Middle frontal gyrus (tissue), 1 donor: ENCODE data around the gene KLRD1.
"Not testable (repeated sequence)": the region's sequence is repeated elsewhere in the genome, so short reads cannot be mapped to it uniquely, and the experiment has no call there.

Experiments
- DNase-seq: peaks from one replicate; pipeline ENCODE4 v3.0.0-alpha.2; 2015; ENCODE audit warnings: low spot score; ENCODE audit errors: extremely low spot score

Gene KLRD1

DNA sequence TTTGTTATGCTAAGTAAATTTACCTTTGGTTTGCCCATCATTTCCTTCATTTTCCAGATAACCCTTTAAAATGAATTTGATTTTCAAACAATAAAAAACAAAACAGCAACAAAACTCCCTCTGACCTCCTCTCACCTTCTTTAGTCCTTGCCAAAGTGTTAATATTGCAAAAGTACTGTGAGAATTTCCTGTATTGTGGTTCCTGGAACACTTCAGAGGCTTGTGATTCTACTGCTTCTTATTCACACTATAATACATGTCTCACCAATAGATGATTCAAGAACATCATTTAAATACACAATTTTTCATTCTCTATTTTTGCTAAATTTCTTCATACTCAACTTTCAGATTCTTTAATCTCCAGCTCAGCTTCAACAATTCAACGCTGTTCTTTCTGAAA lies at the start of gene KLRD1:
KLRD1 (plus strand) TSS at position 241 of the 400 bp plus-strand sequence. CDS start 208 bp downstream, outside the sequence.
- DNase-seq: no peak

DNA sequence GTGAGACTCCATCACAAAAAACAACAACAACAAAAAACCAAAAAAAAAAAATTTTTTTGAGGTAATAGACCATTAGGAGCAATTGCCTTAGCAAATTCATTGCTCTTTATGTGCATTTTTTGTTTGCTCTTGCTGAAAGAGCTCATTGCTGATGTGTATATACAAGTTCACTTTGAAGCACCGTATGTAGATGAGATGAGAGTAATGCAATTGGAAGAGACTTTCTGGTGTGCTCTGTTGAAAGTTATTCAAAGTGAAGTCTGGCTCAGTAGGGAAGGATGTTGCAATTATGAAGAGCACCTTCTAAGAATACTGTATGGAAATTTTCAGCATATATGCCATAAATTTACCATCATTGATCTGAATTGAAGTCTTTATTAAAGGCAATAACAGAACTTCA lies 46.7 kb upstream of the KLRD1 start:
- no peak for DNase-seq

DNA sequence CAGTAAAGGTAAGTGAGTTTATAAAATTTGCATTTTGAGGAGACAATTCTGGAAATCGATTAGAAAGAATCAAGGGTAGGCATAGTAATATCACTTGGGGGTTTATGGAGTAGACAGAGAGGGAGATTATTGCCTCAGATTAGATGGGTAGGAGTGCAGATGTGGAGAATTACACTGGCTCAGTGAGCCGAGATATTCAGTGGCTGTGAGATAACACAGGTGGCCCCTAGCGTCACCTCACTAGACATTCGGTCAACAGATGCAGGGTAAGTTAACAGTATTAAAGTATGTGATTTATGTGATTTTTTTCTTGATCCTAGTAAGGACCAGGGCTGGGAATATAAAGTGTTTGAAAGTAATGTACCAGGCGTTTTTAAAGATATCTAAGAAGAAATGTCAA lies 39.6 kb upstream of the KLRD1 start:
- DNase-seq: no peak

DNA sequence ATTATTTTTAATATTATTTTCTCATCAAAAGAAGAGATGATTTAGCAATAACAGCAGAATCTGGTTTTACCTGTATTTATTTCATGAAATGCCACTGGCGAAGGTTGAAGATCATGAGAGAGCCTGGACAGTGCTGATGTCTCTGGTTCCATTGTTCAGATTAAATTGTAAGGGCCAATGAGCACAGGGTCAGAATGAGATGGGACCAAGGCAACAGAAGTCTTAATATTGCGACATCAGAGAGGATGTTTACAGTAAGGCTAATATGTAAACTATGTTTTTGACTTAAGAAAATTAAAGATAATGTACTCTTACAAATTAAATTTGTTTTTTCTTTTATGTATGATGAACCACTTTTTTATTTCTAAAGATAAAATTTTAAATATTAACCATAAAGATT lies 35.2 kb upstream of the KLRD1 start:
- DNase-seq: no peak

DNA sequence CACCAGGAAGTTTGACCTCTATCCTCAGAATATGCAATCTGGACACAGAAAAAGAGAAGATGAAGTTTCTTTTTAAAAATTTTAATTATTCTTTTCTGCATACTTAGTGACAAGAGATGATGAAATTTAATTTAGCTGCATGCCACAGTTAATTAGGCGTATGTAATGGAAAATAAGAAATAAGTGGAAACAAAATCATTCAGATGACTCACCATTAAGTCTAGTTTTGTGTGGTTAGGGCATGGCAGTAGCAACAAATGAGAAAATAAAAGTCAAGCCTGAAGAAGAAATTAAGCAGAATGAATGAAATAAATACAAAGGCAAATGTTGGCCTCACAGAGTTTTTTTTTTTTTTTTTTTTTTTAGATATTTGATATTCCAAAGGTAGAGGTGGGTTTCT lies 30.9 kb upstream of the KLRD1 start:
- DNase-seq: no peak

- DNase-seq: no peak
Observed at GRCh38 chr12:10278104-10278503, 29.6 kb upstream of the KLRD1 start.

DNA sequence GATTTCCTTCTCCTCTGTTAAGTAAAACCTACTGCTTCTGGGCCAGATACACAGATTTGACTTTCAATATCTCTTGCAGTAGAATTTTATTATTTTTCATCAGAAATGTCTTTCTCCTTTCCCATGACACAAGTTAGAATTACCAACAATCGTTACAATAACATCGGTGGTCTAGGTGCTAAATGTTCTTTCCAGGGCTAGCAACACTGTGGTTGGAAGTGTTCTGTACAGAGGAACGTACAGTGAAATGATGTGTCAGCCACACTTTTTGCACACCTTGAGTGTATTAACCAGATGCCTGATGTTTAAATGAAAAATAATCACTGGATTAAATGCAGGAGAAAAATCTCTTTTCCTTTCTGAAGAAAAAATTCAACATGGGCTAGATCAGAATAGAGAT lies 27.7 kb upstream of the KLRD1 start:
- no peak for DNase-seq

- DNase-seq: no peak
Observed at GRCh38 chr12:10283027-10283426, 24.6 kb upstream of the KLRD1 start.

DNA sequence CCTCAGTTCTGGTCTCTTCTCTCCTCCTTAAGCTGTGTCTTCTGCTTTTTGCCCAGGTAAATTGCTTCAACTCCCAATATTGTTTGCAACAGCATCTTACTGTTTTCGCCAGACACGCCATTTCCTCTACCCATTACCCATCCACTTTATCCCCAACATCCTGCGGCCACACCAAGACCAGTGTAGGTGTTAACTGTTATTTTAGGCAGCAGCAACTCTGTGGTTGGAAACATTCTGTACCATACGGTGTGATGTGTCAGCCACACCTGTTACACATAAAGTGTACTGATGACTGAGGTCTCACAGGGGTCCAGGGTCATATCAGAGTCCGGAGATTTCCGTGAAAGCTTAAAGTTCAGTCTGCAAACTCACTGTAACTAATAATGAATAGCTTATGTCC lies 21.8 kb upstream of the KLRD1 start:
- no peak for DNase-seq

DNA sequence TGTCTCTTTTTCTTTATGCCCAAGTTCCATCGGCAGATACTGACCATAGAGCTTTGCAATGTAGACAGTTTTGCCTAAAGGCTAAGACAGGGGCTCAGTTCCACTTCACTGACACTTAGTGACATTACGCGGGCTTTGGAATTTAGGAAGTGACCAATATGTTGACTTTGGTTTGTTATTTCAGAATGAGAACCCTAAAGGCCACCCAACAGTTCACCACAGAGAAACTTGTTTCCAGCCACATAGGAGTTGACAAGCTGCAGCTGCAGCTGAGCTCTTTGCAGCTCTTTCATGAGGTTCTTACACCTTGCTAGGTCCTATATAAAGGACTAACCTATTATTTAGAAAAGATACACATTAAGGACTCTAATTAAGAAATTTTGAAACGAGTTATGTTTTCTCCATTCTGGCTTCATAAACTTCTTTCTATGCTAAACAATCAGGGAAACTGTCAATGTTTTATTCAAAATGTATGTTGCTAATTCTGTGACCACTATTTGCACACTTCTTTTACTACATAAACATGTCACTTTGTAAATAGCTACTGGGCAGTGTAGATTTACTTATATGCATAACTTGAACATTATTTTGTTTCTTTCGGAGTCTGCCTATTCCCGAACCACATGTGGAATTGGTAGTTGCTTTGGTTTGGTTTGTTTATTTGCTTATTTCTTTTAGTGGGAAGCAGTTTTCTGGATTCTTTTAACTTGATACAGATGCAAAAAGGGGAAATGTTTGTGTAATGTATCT lies 18.5 kb upstream of the KLRD1 start:
- DNase-seq: no peak

DNA sequence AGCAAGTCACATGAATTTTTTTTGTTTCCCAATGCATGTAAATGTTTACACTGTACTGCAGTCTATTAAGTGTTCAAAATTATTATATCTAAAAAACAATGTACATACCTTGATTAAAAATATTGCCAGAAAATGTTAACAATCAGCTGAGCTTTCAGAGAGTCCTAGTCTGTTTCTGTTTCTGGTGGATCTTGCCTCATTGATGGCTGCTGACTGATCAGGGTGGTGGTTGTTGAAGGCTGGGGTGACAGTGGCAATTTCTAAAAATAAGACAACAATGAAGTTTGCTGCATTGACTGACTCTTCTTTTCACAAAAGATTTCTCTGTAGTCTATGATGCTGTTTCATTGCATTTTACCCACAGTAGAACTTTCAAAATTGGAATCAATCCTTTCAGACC lies 16.6 kb upstream of the KLRD1 start:
- no peak for DNase-seq

DNA sequence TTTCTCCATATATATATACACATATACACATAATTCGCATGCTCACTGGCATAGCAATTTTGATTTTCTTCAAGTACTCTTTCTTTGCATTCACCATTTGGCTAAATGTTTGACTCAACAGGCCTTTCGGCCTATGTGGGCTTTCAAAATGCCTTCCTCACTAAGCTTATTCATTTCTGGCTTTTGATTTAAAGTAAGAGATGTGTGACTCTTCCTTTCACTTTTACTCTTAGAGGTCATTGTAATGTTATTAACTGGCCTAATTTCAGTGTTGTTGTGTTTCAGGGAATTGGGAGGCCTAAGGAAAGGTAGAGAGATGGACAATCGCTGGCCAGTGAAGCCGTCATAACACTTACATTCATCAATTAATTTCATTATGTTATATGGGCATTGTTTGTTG lies 14.5 kb upstream of the KLRD1 start:
- no peak for DNase-seq

DNA sequence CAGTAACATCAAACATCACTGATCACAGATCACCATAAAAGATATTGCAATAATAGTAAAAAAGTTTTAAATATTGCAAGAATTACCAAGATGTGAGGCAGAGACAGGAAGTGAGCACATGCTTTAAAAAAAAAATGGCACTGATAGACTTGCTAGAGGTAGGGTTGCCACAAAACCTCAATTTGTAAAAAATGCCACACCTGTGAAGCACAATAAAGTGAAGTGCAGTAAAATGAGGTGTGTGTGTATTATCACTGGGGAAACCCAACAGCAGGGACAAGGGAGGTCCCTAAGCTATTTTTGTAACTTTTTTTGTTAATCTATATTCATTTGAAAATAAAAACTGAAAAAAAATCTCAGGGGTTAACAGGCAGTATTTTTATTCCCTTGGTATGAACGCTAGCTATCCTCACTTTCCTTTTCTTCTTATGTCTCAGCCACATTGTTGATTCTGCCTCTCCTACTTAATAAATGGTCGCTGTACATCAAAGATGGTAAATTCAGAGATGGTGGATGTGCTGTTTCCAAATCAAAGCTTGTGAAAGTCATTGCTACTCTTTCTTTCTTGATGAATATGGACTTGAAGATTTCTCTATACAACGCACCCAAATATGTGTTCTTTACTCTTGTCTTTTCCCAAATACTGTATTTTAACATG lies 14.0 kb upstream of the KLRD1 start:
- DNase-seq: no peak

DNA sequence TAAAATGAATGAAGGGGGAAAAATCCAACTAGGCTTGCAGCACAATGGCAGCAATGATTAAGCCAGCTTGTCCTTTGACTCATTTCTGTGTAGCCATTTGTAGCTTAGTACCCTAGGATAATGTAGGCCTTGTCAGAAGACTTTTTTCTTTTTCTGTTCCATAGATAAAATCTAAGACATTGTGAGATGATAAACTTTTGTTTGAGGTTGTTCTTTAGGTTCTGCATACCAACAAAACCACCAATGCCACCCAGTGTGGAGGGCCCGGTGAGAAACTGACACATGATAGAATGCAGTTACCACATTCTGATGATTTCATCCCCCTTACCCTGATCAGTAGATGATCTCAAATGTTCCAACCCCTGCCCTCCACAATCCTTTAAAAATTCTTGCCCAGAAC lies 6.6 kb upstream of the KLRD1 start:
- no peak for DNase-seq

DNA sequence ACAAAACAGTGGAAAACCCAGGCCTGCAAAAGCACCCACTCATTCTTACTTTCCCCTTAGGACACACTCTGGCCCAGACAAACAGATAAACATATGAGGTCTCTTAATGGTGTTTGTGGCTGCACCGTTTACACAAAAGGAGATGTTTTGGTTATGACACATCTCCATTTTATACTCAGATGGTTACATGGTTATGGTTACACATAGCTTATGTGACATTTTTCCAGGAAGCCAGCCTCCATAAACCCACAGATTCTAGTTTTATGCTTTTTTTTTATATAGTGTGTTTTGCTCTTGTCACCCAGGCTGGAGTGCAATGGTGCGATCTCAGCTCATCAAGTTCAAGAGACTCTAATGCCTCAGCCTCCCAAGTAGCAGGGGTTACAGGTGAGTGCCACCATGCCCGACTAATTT lies 3.5 kb upstream of the KLRD1 start:
- no peak for DNase-seq

DNA sequence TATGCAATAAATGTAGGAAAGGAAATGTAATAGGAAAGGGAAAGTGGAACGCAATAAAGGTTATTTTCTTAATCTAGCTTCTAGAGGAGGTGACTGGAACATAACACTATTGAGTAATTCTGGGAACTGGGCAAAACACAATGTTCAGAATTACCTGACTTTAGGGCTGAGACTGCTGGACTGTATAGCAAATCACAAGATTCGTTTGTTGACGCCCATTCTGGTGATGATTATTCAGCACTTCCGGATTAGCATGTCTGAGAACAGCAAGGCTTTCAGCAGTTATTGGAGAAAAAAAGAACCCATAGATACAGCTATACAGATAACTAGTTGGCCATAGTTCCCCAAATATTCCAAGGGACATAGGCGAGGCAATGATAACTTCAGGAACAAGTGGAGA lies 2.3 kb upstream of the KLRD1 start:
- DNase-seq: no peak

DNA sequence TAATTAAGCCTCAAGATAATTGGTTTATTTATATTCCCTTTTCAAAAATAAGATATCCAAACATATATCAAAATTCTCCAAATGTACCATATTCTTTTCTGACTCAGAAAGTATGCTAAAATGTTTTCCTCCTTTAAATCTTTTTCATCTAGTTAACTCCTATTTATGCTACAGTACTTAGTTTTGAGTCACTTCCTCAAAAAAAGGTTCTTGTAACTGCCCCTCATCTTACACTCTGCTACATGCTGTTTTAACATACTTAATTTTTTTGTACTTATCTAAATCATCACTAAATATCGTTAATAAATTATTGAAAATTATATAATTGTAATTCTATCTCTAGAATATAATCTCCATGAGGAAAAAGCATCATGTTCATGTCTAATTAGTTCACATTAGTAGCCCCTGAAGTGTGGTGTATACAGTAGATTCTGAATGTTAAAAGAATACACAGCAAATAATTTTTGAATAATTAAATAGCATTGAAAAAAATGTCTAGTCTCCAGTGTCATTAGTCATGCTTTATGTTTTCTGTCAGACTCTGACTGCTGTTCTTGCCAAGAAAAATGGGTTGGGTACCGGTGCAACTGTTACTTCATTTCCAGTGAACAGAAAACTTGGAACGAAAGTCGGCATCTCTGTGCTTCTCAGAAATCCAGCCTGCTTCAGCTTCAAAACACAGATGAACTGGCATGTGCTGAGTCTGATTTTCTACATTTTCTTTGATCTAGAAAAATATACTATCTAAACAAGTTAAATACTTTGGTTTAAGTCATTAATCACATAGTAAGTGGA lies 3.5 kb downstream of the KLRD1 start:
- DNase-seq: no peak

DNA sequence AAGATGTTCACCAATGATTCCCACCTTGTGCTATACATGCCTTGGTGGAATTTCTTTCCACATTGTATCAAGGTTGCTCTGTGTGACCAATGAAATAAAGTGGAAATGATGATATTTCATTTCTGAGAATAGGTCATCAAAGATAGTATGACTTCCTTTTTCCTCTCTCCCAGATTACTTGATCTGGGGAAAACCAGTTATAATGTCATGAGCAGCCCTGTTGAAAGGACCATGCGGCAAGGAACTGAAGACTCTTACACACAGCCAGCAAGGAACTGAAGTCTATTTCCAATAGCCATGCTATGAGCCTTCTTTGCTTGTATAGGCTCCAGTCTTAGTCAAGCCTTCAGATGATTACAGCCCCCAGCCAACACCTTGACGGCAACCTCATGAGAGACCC lies 11.7 kb downstream of the KLRD1 start:
- DNase-seq: no peak

DNA sequence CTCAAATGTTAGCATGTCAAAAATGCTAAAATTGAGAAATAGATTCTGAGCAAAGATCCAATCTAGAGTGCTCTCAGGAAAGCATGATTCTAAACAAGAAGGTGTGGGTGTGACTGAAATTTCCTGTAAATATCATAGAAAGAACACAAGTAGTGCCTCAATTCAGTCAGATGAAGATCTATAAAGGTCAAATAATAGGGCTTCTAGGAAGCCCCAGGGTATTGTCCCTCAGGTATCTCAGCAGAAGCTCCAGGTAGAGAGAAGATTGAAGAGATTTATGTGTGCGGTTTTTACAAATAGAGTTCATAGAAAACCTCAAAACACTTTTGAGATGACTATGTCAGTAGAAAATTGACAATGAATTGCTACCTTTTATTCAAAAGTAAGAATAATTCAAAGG lies 13.0 kb downstream of the KLRD1 start:
- DNase-seq: no peak

GRCh38 chr12:10328691-10329090 lies 21.0 kb downstream of the KLRD1 start:
- DNase-seq: not testable (repeated sequence)

DNA sequence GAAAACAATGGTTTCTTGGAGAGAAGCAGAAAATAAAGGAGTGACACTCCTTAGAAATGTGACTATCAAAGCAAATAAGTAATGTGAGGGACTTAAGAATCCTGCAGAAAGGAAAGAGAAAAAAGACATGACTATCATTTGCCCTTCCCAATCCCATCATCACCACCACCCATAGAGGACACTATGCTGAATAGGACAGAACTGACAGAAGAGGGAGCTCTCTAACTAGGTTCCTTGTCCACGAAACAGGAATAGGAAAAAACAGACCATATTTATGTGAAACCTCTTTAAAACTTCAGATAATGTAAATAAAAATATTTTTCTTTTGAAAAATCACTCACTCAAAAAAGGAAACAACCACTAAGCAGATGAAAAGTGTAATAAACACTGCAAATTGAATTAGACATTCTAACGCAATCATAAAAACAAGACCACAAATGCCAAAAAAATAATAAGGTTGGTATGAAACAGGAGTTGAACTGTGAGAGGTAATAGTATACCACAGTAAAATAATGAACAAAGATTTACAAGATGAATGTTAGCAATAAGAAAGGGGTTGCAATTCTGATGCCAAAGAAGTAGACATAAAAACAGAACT lies 24.1 kb downstream of the KLRD1 start:
- peak; percentile 42 for DNase-seq

- not testable (repeated sequence) for DNase-seq
Observed at GRCh38 chr12:10336196-10336595, 28.5 kb downstream of the KLRD1 start.
